ENCODE measurements around the gene CX3CR1.

Gene CX3CR1

GRCh38 chr3:39226106-39226741, 53.6 kb downstream of the CX3CR1 start:
- TF ChIP-seq POLR2AphosphoS5 (IDR thresholded peaks at IDR 0.05; ENCODE audit: low read depth, low read length) (no peak), SIN3A (IDR thresholded peaks at IDR 0.05; ENCODE audit: borderline replicate concordance, insufficient read depth, low read length) (no peak), FOXP2 (optimal IDR thresholded peaks at IDR 0.05; ENCODE audit: borderline replicate concordance, extremely low read depth, extremely low read length, insufficient read depth) (no peak), TAF1 (IDR thresholded peaks at IDR 0.05; ENCODE audit: borderline replicate concordance, insufficient read depth, low read length) (no peak), REST (IDR thresholded peaks at IDR 0.05; ENCODE audit: insufficient read depth in 1 of 2, low read depth in 2 of 2, low read length in 2 of 2) (no peak)

GRCh38 chr3:39224288-39224687, 55.5 kb downstream of the CX3CR1 start:
- no peak for TF ChIP-seq FOXP2 (optimal IDR thresholded peaks at IDR 0.05; ENCODE audit: borderline replicate concordance, extremely low read depth, extremely low read length, insufficient read depth)
- no peak for TF ChIP-seq REST (IDR thresholded peaks at IDR 0.05; ENCODE audit: insufficient read depth in 1 of 2, low read depth in 2 of 2, low read length in 2 of 2)
- no peak for TF ChIP-seq POLR2AphosphoS5 (IDR thresholded peaks at IDR 0.05; ENCODE audit: low read depth, low read length)

- TF ChIP-seq POLR2AphosphoS5 (IDR thresholded peaks at IDR 0.05; ENCODE audit: low read depth, low read length) (no peak), FOXP2 (optimal IDR thresholded peaks at IDR 0.05; ENCODE audit: borderline replicate concordance, extremely low read depth, extremely low read length, insufficient read depth) (no peak), SIN3A (IDR thresholded peaks at IDR 0.05; ENCODE audit: borderline replicate concordance, insufficient read depth, low read length) (no peak), TAF1 (IDR thresholded peaks at IDR 0.05; ENCODE audit: borderline replicate concordance, insufficient read depth, low read length) (no peak), REST (IDR thresholded peaks at IDR 0.05; ENCODE audit: insufficient read depth in 1 of 2, low read depth in 2 of 2, low read length in 2 of 2) (no peak)
Observed at GRCh38 chr3:39222939-39223338, 56.9 kb downstream of the CX3CR1 start.

GRCh38 chr3:39222462-39222861, 57.4 kb downstream of the CX3CR1 start:
- TF ChIP-seq SIN3A (IDR thresholded peaks at IDR 0.05; ENCODE audit: borderline replicate concordance, insufficient read depth, low read length) (no peak), POLR2AphosphoS5 (IDR thresholded peaks at IDR 0.05; ENCODE audit: low read depth, low read length) (no peak), FOXP2 (optimal IDR thresholded peaks at IDR 0.05; ENCODE audit: borderline replicate concordance, extremely low read depth, extremely low read length, insufficient read depth) (no peak), TAF1 (IDR thresholded peaks at IDR 0.05; ENCODE audit: borderline replicate concordance, insufficient read depth, low read length) (no peak), REST (IDR thresholded peaks at IDR 0.05; ENCODE audit: insufficient read depth in 1 of 2, low read depth in 2 of 2, low read length in 2 of 2) (no peak)

- TF ChIP-seq FOXP2 (optimal IDR thresholded peaks at IDR 0.05; ENCODE audit: borderline replicate concordance, extremely low read depth, extremely low read length, insufficient read depth): no peak
- TF ChIP-seq REST (IDR thresholded peaks at IDR 0.05; ENCODE audit: insufficient read depth in 1 of 2, low read depth in 2 of 2, low read length in 2 of 2): no peak
- TF ChIP-seq SIN3A (IDR thresholded peaks at IDR 0.05; ENCODE audit: borderline replicate concordance, insufficient read depth, low read length): no peak
- TF ChIP-seq POLR2AphosphoS5 (IDR thresholded peaks at IDR 0.05; ENCODE audit: low read depth, low read length): no peak
- TF ChIP-seq TAF1 (IDR thresholded peaks at IDR 0.05; ENCODE audit: borderline replicate concordance, insufficient read depth, low read length): no peak
Observed at GRCh38 chr3:39221141-39221530, 58.7 kb downstream of the CX3CR1 start.

All from PFSK-1 (cell line).